ENCODE measurements around the gene FRK. TPM values are rescaled to one million over a fixed set of nuclear protein-coding genes. Genes with fewer than 3 reads are reported as not detected.

The FRK gene
- total RNA-seq, 2 experiments from 2014 or later: not detected

- no peaks in the 10 kb centered on the region for H3K36me3 ChIP-seq (ENCODE audit: insufficient read depth, low read length)
- no peaks in the 10 kb centered on the region for H3K27me3 ChIP-seq (ENCODE audit: control insufficient read depth in 1 of 2, insufficient read depth in 2 of 2, low read length in 2 of 2)
- Mint-ChIP-seq H3K4me3 (no peak overlapping the region), H3K27me3 (no peaks in the 10 kb centered on the region), H3K27ac (no peak overlapping the region), H3K4me1 (ENCODE audit: low read depth) (no peaks in the 10 kb centered on the region), H3K36me3 (ENCODE audit: low read depth) (no peaks in the 10 kb centered on the region), H3K9me3 (peaks cover 6% of the 10 kb centered on the region)
- intact Hi-C loops (cut with DNase I, micrococcal nuclease): no loop called here
- DNase-seq: no peak
- H3K4me3 ChIP-seq (ENCODE audit: low read length): no peak overlapping the region
- ChIA-PET POLR2A (no interaction called here), CTCF (no interaction called here)
- peaks cover 0 to 6% of the 10 kb centered on the region in 2 experiments for H3K9me3 ChIP-seq (ENCODE audit: control insufficient read depth in 1 of 2, insufficient read depth in 1 of 2, low read length in 2 of 2)
- no peaks in the 10 kb centered on the region for H3K4me1 ChIP-seq (ENCODE audit: insufficient read depth, low read length)
- H3K27ac ChIP-seq (ENCODE audit: low read depth in 1 of 2, low read length in 2 of 2): no peak overlapping the region
- no peak for ATAC-seq (ENCODE audit: poor library complexity)
- TF ChIP-seq CTCF (IDR thresholded peaks at IDR 0.05): no peak
Observed at GRCh38 chr6:115935361-115935760, 125.3 kb downstream of the FRK start.

- Mint-ChIP-seq H3K4me1 (ENCODE audit: low read depth) (no peaks in the 10 kb centered on the region), H3K27me3 (no peaks in the 10 kb centered on the region), H3K27ac (no peak overlapping the region), H3K36me3 (ENCODE audit: low read depth) (no peaks in the 10 kb centered on the region), H3K9me3 (peaks cover 4% of the 10 kb centered on the region), H3K4me3 (no peak overlapping the region)
- Histone ChIP-seq H3K4me1 (ENCODE audit: insufficient read depth, low read length) (no peaks in the 10 kb centered on the region), H3K27me3 (ENCODE audit: control insufficient read depth in 1 of 2, insufficient read depth in 2 of 2, low read length in 2 of 2) (no peaks in the 10 kb centered on the region), H3K9me3 (ENCODE audit: control insufficient read depth in 1 of 2, insufficient read depth in 1 of 2, low read length in 2 of 2) (peaks cover 0 to 6% of the 10 kb centered on the region in 2 experiments), H3K4me3 (ENCODE audit: low read length) (no peak overlapping the region), H3K36me3 (ENCODE audit: insufficient read depth, low read length) (no peaks in the 10 kb centered on the region), H3K27ac (ENCODE audit: low read depth in 1 of 2, low read length in 2 of 2) (no peak overlapping the region)
- no peak for TF ChIP-seq CTCF (IDR thresholded peaks at IDR 0.05)
- CTCF ChIA-PET: no interaction called here
- POLR2A ChIA-PET: no interaction called here
- DNase-seq (no peak), ATAC-seq (ENCODE audit: poor library complexity) (no peak)
- intact Hi-C loops (cut with DNase I, micrococcal nuclease): no loop called here
Observed at GRCh38 chr6:115934829-115935228, 125.9 kb downstream of the FRK start.

- no peaks in the 10 kb centered on the region for H3K36me3 Mint-ChIP-seq (ENCODE audit: low read depth)
- H3K4me1 ChIP-seq (ENCODE audit: insufficient read depth, low read length): no peaks in the 10 kb centered on the region
- H3K27ac ChIP-seq (ENCODE audit: low read depth in 1 of 2, low read length in 2 of 2): no peak overlapping the region
- H3K9me3 ChIP-seq (ENCODE audit: control insufficient read depth in 1 of 2, insufficient read depth in 1 of 2, low read length in 2 of 2): peaks cover 0 to 6% of the 10 kb centered on the region in 2 experiments
- CTCF ChIA-PET: no interaction called here
- POLR2A ChIA-PET: no interaction called here
- no peaks in the 10 kb centered on the region for H3K27me3 Mint-ChIP-seq
- TF ChIP-seq CTCF (IDR thresholded peaks at IDR 0.05): no peak
- H3K27ac Mint-ChIP-seq: no peak overlapping the region
- intact Hi-C loops (cut with DNase I, micrococcal nuclease): no loop called here
- no peak for DNase-seq
- no peaks in the 10 kb centered on the region for H3K36me3 ChIP-seq (ENCODE audit: insufficient read depth, low read length)
- no peaks in the 10 kb centered on the region for H3K9me3 Mint-ChIP-seq
- no peak for ATAC-seq (ENCODE audit: poor library complexity)
- no peak overlapping the region for H3K4me3 Mint-ChIP-seq
- H3K4me3 ChIP-seq (ENCODE audit: low read length): no peak overlapping the region
- H3K4me1 Mint-ChIP-seq (ENCODE audit: low read depth): no peaks in the 10 kb centered on the region
- no peaks in the 10 kb centered on the region for H3K27me3 ChIP-seq (ENCODE audit: control insufficient read depth in 1 of 2, insufficient read depth in 2 of 2, low read length in 2 of 2)
Observed at GRCh38 chr6:115934145-115934544, 126.5 kb downstream of the FRK start.
